Heart left ventricle (tissue), 16 donors: ENCODE data around the gene ERC1. TPM values are rescaled to one million over a fixed set of nuclear protein-coding genes. Genes with fewer than 3 reads are reported as not detected.

Experiments
- ATAC-seq, 4 donors: fragments of 200-7000 bp; cut with Tn5 transposase; one replicate each; pipeline ENCODE4 v1.9.1; 2020 to 2022; ENCODE audit warnings: moderate library complexity in 4 of 4, mild to moderate bottlenecking in 3 of 4, moderate number of reproducible peaks in 1 of 4
- DNase-seq, 5 donors: peaks; one replicate each; pipeline ENCODE4 v3.0.0-alpha.2; 2020
- H3K27ac ChIP-seq, 12 donors: fragments of 200-600 bp; sonication (generic) in 4 of 12; one replicate each; pipeline versions ENCODE4 v1.5.0 to v1.8.0; 2016 to 2022; ENCODE audit warnings: mild to moderate bottlenecking in 2 of 12
- H3K27me3 ChIP-seq, 9 donors: fragments of 200-600 bp; sonication (generic) in 2 of 9; one replicate each; pipeline versions ENCODE4 v1.5.1 to v1.8.0; 2016 to 2022; ENCODE audit warnings: mild to moderate bottlenecking in 3 of 9
- H3K36me3 ChIP-seq, 9 donors: fragments of 200-600 bp; sonication (generic) in 2 of 9; one replicate each; pipeline versions ENCODE4 v1.5.0 to v1.8.0; 2018 to 2022; ENCODE audit warnings: mild to moderate bottlenecking in 2 of 9
- H3K4me1 ChIP-seq, 12 donors: fragments of 200-600 bp; sonication (generic) in 4 of 12; one replicate each; pipeline versions ENCODE4 v1.5.0 to v1.8.0; 2016 to 2022; ENCODE audit warnings: mild to moderate bottlenecking in 3 of 12
- H3K4me3 ChIP-seq, 12 donors: fragments of 200-600 bp; sonication (generic) in 4 of 12; one replicate each; pipeline versions ENCODE4 v1.5.0 to v1.8.0; 2017 to 2022; ENCODE audit warnings: mild to moderate bottlenecking in 9 of 12, moderate library complexity in 4 of 12
- H3K9me3 ChIP-seq, 12 donors: fragments of 200-600 bp; sonication (generic) in 4 of 12; one replicate each; pipeline versions ENCODE4 v1.5.0 to v1.8.0; 2016 to 2022; ENCODE audit warnings: mild to moderate bottlenecking in 1 of 12
- CTCF ChIP-seq, 12 donors: fragments of 200-600 bp; sonication (generic) in 4 of 12; IDR thresholded peaks; one replicate each; pipeline versions ENCODE4 v1.5.0 to v1.8.0; 2018 to 2022; ENCODE audit warnings: antibody characterized with exemption in 12 of 12, mild to moderate bottlenecking in 5 of 12
- POLR2A ChIP-seq, 2 donors: fragments of 450-650 bp; IDR thresholded peaks; one replicate each; pipeline ENCODE4 v1.6.1; 2017; ENCODE audit warnings: antibody characterized with exemption in 2 of 2, mild to moderate bottlenecking in 2 of 2, moderate library complexity in 2 of 2
- WGBS, 4 donors: extraction: QIAGEN DNeasy Blood & Tissue Kit in 2 of 4; methylation state at CpG; one replicate each; pipeline versions ENCODE4 v1.1.5 to v1.1.7; 2013 to 2018; 5-methylcytosine and 5-hydroxymethylcytosine counted together
- intact Hi-C, 10 donors: fragments of 100-400 bp; cut with DNase I; formaldehyde crosslinking; loops; one replicate each; pipeline versions ENCODE4 v1.11.1 to v1.14.2; 2022
- polyA plus RNA-seq, 2 donors: library from polyadenylated mRNA; stranded (reverse); fragments of 200-250 nt; gene quantifications; one replicate each; pipeline ENCODE4 v1.2.3, GENCODE V29; 2013
- total RNA-seq, 9 donors: library from RNA; depleted of rRNA in 2 of 9; stranded (reverse); fragments of >200 nt in 2 of 9; fragmentation: NEBNext Ultra II Directional in 3 of 9; extraction: Animal tissue kit (Norgen Biotek cat#: 25700) in 3 of 9; gene quantifications; one replicate each; pipeline versions ENCODE4 v1.1.0 to v1.2.4, GENCODE V29; 2016 to 2023
- donor health status: ischemic (EF 13 %, LVEDD 7.1; RV severe dilation, severe dysfunction).
- donor health status: healthy with polysubstance abuse.
- donor health status: DM: no; HTN: yes; CAD: no.
- donor health status: DM: no; HTN: no; CAD: no.
- donor health status: ischemic (EF 25% LVEDD 6.9; RV normal size, moderate dysfunction).
- donor health status: ischemic (EF 25% LVEDD 5.7; RV mildly dilated, moderate dysfunction).
- donor health status: healthy.
- donor health status: DM: yes; HTN: yes; CAD: no.
- donor health status: ischemic (EF 35%, LVEDD 5.7; RV mildly dilated, moderate dysfunction).
- donor health status: nonischemic (EF 11% LVEDD 7.7; RV severe dilation, severe dysfunction).
- donor health status: DM: yes; HTN: yes; CAD: no.
- donor health status: PGD.
- donor health status: ischemic (EF 29% LVEDD 5.4; RV normal size, mild dysfunction).
- donor health status: nonischemic (EF 23%, LVEDD 6.1; RV moderate dilation, normal function).

ERC1 gene
- total and polyA plus RNA-seq, 11 donors, result 13.5 to 84.0 (median 47.9) TPM

- H3K9me3 ChIP-seq, result peaks cover 0 to 1% (median 0%) of the 10 kb centered on the region in 12 donors
- H3K27me3 ChIP-seq, result no peaks in the 10 kb centered on the region
- ATAC-seq, result no peak
- no peaks in the 10 kb centered on the region for H3K4me1 ChIP-seq
- H3K4me3 ChIP-seq, result no peak overlapping the region
- WGBS, 4 donors, result 76 to 90% (median 82%) methylated on average over 14 of the region's 14 CpGs
- TF ChIP-seq POLR2A (IDR thresholded peaks at IDR 0.05) (no peak), CTCF (IDR thresholded peaks at IDR 0.05) (no peak)
- H3K27ac ChIP-seq, result no peak overlapping the region
- DNase-seq, result no peak
- intact Hi-C loops, result no loop called here
- no peaks in the 10 kb centered on the region for H3K36me3 ChIP-seq
Measured at GRCh38 chr12:1509413-1510052, 518.5 kb downstream of the ERC1 start.

DNA sequence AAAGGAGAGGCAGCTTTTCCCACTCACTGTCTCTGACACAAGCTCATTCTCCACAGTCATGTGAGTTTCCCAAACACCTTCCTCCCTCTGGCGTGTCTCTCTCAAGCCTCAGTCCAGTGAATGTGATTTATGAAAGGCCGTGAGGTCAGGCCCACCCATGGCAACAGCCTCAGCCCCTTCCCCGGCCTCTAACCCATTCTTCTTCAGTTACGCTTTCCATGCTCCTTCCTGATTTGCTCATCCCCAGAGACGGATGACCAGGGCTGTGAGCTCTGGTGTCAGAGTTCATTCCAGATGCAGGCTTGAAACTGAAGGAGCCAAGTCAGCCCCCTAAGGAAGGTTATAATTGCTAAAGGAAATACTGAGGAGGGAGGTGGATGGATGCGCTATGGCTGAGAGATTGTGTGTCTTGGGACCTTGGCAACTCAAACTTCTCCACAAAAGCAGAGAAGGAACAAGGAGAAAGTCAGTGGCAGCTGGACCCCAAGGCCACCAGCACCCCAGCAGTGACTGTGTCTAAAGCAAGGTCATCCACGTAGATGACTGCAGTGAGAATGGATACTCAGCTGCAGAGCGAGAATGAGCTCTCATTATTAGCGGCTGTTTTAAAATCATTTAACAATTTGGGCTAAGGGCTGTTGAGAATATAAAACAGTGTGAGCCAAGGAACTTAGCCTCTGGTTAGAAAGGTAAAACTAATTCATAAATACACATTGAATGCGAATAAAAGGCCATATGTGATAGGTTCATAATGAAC lies 519.2 kb downstream of the ERC1 start:
- Histone ChIP-seq H3K27me3 (no peaks in the 10 kb centered on the region), H3K36me3 (no peaks in the 10 kb centered on the region), H3K27ac (no peak overlapping the region), H3K4me1 (no peaks in the 10 kb centered on the region), H3K9me3 (peaks cover 0 to 8% (median under 1%) of the 10 kb centered on the region in 12 donors), H3K4me3 (no peak overlapping the region)
- DNase-seq (no peak), ATAC-seq (no peak)
- 69 to 82% (median 74%) methylated on average over 10 of the region's 10 CpGs for WGBS, 4 donors
- TF ChIP-seq CTCF (IDR thresholded peaks at IDR 0.05) (no peak), POLR2A (IDR thresholded peaks at IDR 0.05) (no peak)
- intact Hi-C loops, result no loop called here

DNA sequence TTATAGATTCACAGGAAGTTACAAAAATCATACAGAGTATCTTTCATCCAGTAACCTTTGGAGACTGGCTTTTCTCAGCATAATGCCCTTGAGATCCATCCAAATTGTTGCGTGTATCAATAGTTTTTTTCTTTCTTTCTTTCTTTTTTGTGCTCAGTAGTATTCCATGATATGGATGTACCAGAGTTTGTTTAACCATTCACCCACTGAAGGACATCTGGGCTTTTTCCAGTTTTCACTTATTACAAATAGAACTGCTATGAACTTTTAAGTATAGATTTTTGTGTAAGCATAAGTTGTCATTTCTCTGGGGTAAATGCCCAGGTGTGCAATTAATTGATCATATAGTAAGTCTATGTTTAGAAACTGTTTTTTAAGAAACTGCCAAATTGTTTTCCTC lies 524.0 kb downstream of the ERC1 start:
- TF ChIP-seq POLR2A (IDR thresholded peaks at IDR 0.05) (no peak), CTCF (IDR thresholded peaks at IDR 0.05) (no peak)
- H3K4me1 ChIP-seq, result peaks cover 0 to 7% (median 0%) of the 10 kb centered on the region in 12 donors
- intact Hi-C loops, result no loop called here
- DNase-seq, result no peak
- no peak for ATAC-seq
- H3K36me3 ChIP-seq, result no peaks in the 10 kb centered on the region
- H3K27me3 ChIP-seq, result peaks cover 0 to 13% (median 0%) of the 10 kb centered on the region in 9 donors
- peaks cover 0 to 22% (median 4%) of the 10 kb centered on the region in 12 donors for H3K9me3 ChIP-seq
- WGBS, 4 donors, result 93 to 96% (median 94%) methylated on average over 1 of the region's 1 CpG
- H3K4me3 ChIP-seq, result no peak overlapping the region
- no peak overlapping the region for H3K27ac ChIP-seq

DNA sequence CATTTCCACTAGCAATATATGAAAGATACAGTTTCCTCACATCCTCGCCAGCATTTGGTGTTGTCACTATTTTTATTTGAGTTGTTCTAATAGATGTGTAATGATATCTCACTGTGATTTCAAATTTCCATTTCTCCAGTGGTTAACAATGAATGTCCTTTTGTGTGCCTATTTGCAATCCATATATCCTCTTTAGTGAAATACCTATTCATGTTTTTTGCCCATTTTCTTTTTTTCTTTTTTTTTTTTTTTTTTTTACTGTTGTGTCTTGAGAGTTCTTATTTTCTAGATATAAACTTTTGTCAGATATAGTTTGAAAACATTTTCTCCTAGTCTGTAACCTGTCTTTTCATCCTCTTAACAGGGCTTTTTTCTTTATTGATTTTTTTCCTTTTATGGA lies 524.4 kb downstream of the ERC1 start:
- Histone ChIP-seq H3K4me3 (no peak overlapping the region), H3K9me3 (peaks cover 0 to 22% (median 4%) of the 10 kb centered on the region in 12 donors), H3K36me3 (no peaks in the 10 kb centered on the region), H3K4me1 (peaks cover 0 to 7% (median 0%) of the 10 kb centered on the region in 12 donors), H3K27ac (no peak overlapping the region), H3K27me3 (peaks cover 0 to 14% (median 0%) of the 10 kb centered on the region in 9 donors)
- no peak for DNase-seq
- 95 to 98% (median 98%) methylated on average over 1 of the region's 1 CpG for WGBS, 4 donors
- intact Hi-C loops, result no loop called here
- ATAC-seq, result no peak
- TF ChIP-seq POLR2A (IDR thresholded peaks at IDR 0.05) (no peak), CTCF (IDR thresholded peaks at IDR 0.05) (no peak)
